Cardiac muscle cell (in vitro differentiated cells and primary cell): ENCODE measurements around the gene MIEF1. TPM values are rescaled to one million over a fixed set of nuclear protein-coding genes. Genes with fewer than 3 reads are reported as not detected.

ENCODE experiments used
- DNase-seq, 2 donors: peaks; one replicate each; pipeline versions ENCODE4 v3.0.0 to v3.0.0-alpha.2; 2010 to 2017; ENCODE audit warnings: low read depth in 1 of 2, low spot score in 1 of 2
- H3K27ac ChIP-seq: fragments of 200-600 bp; sonication (generic); 2 replicates; pipeline ENCODE4 v1.5.1; 2016
- H3K27me3 ChIP-seq: fragments of 200-600 bp; sonication (generic); 2 replicates; pipeline ENCODE4 v1.6.0; 2016; ENCODE audit warnings: control low read depth
- H3K36me3 ChIP-seq: fragments of 200-600 bp; sonication (generic); 2 replicates; pipeline ENCODE4 v1.5.1; 2016; ENCODE audit warnings: control low read depth
- H3K4me1 ChIP-seq: fragments of 200-600 bp; sonication (generic); 2 replicates; pipeline ENCODE4 v1.8.1; 2017; ENCODE audit warnings: low read depth, mild to moderate bottlenecking, mixed run types
- H3K4me3 ChIP-seq: fragments of 200-600 bp; sonication (generic); 2 replicates; pipeline ENCODE4 v1.5.1; 2016; ENCODE audit warnings: mild to moderate bottlenecking
- H3K9me3 ChIP-seq: fragments of 200-600 bp; sonication (generic); 2 replicates; pipeline ENCODE4 v1.5.1; 2017; ENCODE audit warnings: low read depth, mild to moderate bottlenecking, control low read depth
- CTCF ChIP-seq: IDR thresholded peaks from 2 replicates; pipeline ENCODE4 v1.5.1; 2012; ENCODE audit warnings: low read depth, mild to moderate bottlenecking, low read length
- polyA plus RNA-seq: library from polyadenylated mRNA; unstranded; fragments of >200 nt; fragmentation: Nextera tagmentation; extraction: Ambion mirVana; gene quantifications from 2 replicates; pipeline ENCODE4 v1.2.1, GENCODE V29; 2016
- total RNA-seq: library from RNA; depleted of rRNA; stranded (reverse); fragments of >200 nt; gene quantifications from 2 replicates; pipeline ENCODE4 v1.2.3, GENCODE V29; 2016

The MIEF1 gene
- total and polyA plus RNA-seq, 2 experiments from 2014 or later, result 29.1 to 31.2 TPM

GRCh38 chr22:39522567-39523300, 20.6 kb downstream of the MIEF1 start:
- Histone ChIP-seq H3K9me3 (no peaks in the 10 kb centered on the region), H3K4me1 (peaks cover 26% of the 10 kb centered on the region), H3K36me3 (peaks cover 28% of the 10 kb centered on the region), H3K27ac (peak overlapping the region; percentile 99), H3K4me3 (peak overlapping the region; percentile 80), H3K27me3 (no peaks in the 10 kb centered on the region)
- no peak for TF ChIP-seq CTCF
- DNase-seq, result peak; percentile 51 to 72

- Histone ChIP-seq H3K4me3 (no peak overlapping the region), H3K9me3 (no peaks in the 10 kb centered on the region), H3K27ac (peak overlapping the region; percentile 63), H3K36me3 (peaks cover 28% of the 10 kb centered on the region), H3K4me1 (peaks cover 19% of the 10 kb centered on the region), H3K27me3 (no peaks in the 10 kb centered on the region)
- no peak for DNase-seq
- TF ChIP-seq CTCF, result no peak
Measured at GRCh38 chr22:39524089-39524752, 22.1 kb downstream of the MIEF1 start.

GRCh38 chr22:39524753-39525657, 22.9 kb downstream of the MIEF1 start:
- Histone ChIP-seq H3K4me1 (peaks cover 19% of the 10 kb centered on the region), H3K9me3 (no peaks in the 10 kb centered on the region), H3K27me3 (no peaks in the 10 kb centered on the region), H3K36me3 (peaks cover 28% of the 10 kb centered on the region), H3K27ac (peak overlapping the region; percentile 63), H3K4me3 (no peak overlapping the region)
- no peak for TF ChIP-seq CTCF
- no peak for DNase-seq

GRCh38 chr22:39525658-39525975, 23.5 kb downstream of the MIEF1 start:
- H3K9me3 ChIP-seq, result no peaks in the 10 kb centered on the region
- no peak for TF ChIP-seq CTCF
- DNase-seq, result no peak
- H3K4me1 ChIP-seq, result peaks cover 19% of the 10 kb centered on the region
- no peaks in the 10 kb centered on the region for H3K27me3 ChIP-seq
- peak overlapping the region; percentile 63 for H3K27ac ChIP-seq
- H3K4me3 ChIP-seq, result no peak overlapping the region
- H3K36me3 ChIP-seq, result peaks cover 28% of the 10 kb centered on the region

GRCh38 chr22:39526736-39527171, 24.7 kb downstream of the MIEF1 start:
- H3K9me3 ChIP-seq, result no peaks in the 10 kb centered on the region
- H3K36me3 ChIP-seq, result peaks cover 21% of the 10 kb centered on the region
- H3K4me1 ChIP-seq, result peaks cover 22% of the 10 kb centered on the region
- H3K27ac ChIP-seq, result peak overlapping the region; percentile 56
- TF ChIP-seq CTCF, result no peak
- DNase-seq, result no peak
- no peaks in the 10 kb centered on the region for H3K27me3 ChIP-seq
- no peak overlapping the region for H3K4me3 ChIP-seq
